Natural killer cell (primary cell): ENCODE results near the gene SAMD14. TPM values are rescaled to one million over a fixed set of nuclear protein-coding genes. Genes with fewer than 3 reads are reported as not detected.
A peak's percentile ranks its signal among the peaks of the same experiment; 100 is the strongest.

Experiments used
- ATAC-seq, 3 donors: fragments of 150-1000 bp in 2 of 3; fragments of 200-7000 bp in 1 of 3; cut with Tn5 transposase; 1 replicate in 1 of 3; 2 replicates in 2 of 3; pipeline ENCODE4 v1.10.0; 2021; ENCODE audit warnings: mild to moderate bottlenecking in 2 of 3, moderate library complexity in 2 of 3
- DNase-seq, 2 donors: peaks; one replicate each; pipeline versions ENCODE4 v3.0.0 to v3.0.0-alpha.2; 2013 to 2021; ENCODE audit warnings: mixed read lengths in 1 of 2
- H3K27ac ChIP-seq: one replicate; pipeline ENCODE4 v1.5.1; 2013; ENCODE audit warnings: mild to moderate bottlenecking, low read length
- H3K27me3 ChIP-seq: one replicate; pipeline ENCODE4 v1.6.1; 2013; ENCODE audit warnings: low read length; ENCODE audit not compliant: control insufficient read depth, insufficient read depth
- H3K36me3 ChIP-seq: one replicate; pipeline ENCODE4 v1.6.1; 2013; ENCODE audit warnings: low read length; ENCODE audit not compliant: control insufficient read depth, insufficient read depth
- H3K4me1 ChIP-seq: one replicate; pipeline ENCODE4 v1.6.1; 2013; ENCODE audit warnings: low read length; ENCODE audit not compliant: control insufficient read depth, insufficient read depth
- H3K4me3 ChIP-seq: one replicate; pipeline ENCODE4 v1.5.1; 2013; ENCODE audit warnings: low read length
- H3K9me3 ChIP-seq: one replicate; pipeline ENCODE4 v1.6.1; 2013; ENCODE audit warnings: low read length; ENCODE audit not compliant: control insufficient read depth, insufficient read depth
- H3K27ac Mint-ChIP-seq, 2 donors: one replicate each; pipeline ENCODE4 v1.8.0; 2022; ENCODE audit warnings: mild to moderate bottlenecking in 2 of 2, mixed read lengths in 2 of 2, moderate library complexity in 1 of 2
- H3K27me3 Mint-ChIP-seq, 2 donors: one replicate each; pipeline ENCODE4 v1.8.0; 2022; ENCODE audit warnings: low read depth in 2 of 2, mixed read lengths in 2 of 2
- H3K36me3 Mint-ChIP-seq: one replicate; pipeline ENCODE4 v1.8.0; 2022; ENCODE audit warnings: mixed read lengths
- H3K4me1 Mint-ChIP-seq, 2 donors: one replicate each; pipeline ENCODE4 v1.8.0; 2022; ENCODE audit warnings: mixed read lengths in 2 of 2
- H3K4me3 Mint-ChIP-seq: one replicate; pipeline ENCODE4 v1.8.0; 2022; ENCODE audit warnings: mild to moderate bottlenecking, moderate library complexity, mixed read lengths
- H3K9me3 Mint-ChIP-seq, 2 donors: one replicate each; pipeline ENCODE4 v1.8.0; 2022; ENCODE audit warnings: mixed read lengths in 2 of 2
- WGBS: methylation state at CpG from one replicate; pipeline ENCODE4 v1.1.7; 2013; ENCODE audit warnings: missing lambda C conversion rate; ENCODE audit not compliant: insufficient coverage; 5-methylcytosine and 5-hydroxymethylcytosine counted together
- intact Hi-C: fragments of 100-400 bp; cut with micrococcal nuclease; formaldehyde crosslinking; loops from one replicate; pipeline ENCODE4 v1.14.2; 2022
- total RNA-seq, 4 donors: library from RNA; stranded (reverse); fragments of 120-200 nt in 1 of 4; gene quantifications; one replicate each; pipeline versions ENCODE4 v1.2.3 to v1.2.4, GENCODE V29; 2013 to 2022
- TF ChIP-seq, protein P1 (sequence below): fragments of 200-600 bp; IDR thresholded peaks from one replicate; pipeline ENCODE4 v1.8.0; 2022; ENCODE audit warnings: antibody characterized with exemption

The SAMD14 gene
- total RNA-seq, 3 donors from 2014 or later (not counting 1 experiment from before 2014, with no cell fraction given): 1.1 to 2.1 (median 1.5) TPM

DNA sequence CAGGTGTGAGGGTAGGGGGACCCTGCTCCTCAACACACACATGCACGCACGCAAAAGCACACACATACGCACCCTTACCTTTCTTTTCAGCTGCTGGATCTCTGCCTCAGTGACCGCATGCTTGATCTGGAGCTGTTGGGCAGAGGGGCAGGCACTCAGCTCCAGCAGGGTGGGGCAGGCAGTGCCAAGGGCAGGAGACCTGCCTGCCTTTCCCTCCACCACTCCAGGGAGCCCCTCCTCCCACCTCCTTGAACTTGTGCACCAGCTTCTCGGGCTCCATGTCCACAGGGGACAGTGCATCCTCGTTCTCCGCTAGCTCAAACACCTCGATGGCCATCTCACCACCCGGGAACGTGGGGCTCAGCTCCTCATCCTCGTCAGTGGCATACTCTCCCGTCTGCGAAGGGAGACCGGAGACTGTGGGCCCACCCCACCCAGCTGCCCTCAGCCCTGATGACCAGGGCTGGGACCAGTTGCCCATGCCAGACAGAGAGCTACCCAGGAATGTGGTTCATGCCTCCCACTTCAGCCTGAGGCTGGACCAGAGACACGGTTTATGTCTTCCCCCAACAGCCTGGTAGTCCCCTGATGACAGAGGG, 9.3 kb upstream of the SAMD14 start:
- no peaks in the 10 kb centered on the region for H3K27me3 Mint-ChIP-seq
- 91% methylated on average over 15 of the region's 15 CpGs for WGBS
- intact Hi-C loops: no loop called here
- ATAC-seq: no peak
- TF ChIP-seq, protein P1, sequence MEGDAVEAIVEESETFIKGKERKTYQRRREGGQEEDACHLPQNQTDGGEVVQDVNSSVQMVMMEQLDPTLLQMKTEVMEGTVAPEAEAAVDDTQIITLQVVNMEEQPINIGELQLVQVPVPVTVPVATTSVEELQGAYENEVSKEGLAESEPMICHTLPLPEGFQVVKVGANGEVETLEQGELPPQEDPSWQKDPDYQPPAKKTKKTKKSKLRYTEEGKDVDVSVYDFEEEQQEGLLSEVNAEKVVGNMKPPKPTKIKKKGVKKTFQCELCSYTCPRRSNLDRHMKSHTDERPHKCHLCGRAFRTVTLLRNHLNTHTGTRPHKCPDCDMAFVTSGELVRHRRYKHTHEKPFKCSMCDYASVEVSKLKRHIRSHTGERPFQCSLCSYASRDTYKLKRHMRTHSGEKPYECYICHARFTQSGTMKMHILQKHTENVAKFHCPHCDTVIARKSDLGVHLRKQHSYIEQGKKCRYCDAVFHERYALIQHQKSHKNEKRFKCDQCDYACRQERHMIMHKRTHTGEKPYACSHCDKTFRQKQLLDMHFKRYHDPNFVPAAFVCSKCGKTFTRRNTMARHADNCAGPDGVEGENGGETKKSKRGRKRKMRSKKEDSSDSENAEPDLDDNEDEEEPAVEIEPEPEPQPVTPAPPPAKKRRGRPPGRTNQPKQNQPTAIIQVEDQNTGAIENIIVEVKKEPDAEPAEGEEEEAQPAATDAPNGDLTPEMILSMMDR: no peak
- Histone ChIP-seq H3K4me1 (peaks cover 51% of the 10 kb centered on the region), H3K4me3 (no peak overlapping the region), H3K36me3 (peaks cover 91% of the 10 kb centered on the region), H3K27ac (no peak overlapping the region), H3K27me3 (no peaks in the 10 kb centered on the region), H3K9me3 (no peaks in the 10 kb centered on the region)
- H3K4me3 Mint-ChIP-seq: no peak overlapping the region
- no peaks in the 10 kb centered on the region for H3K36me3 Mint-ChIP-seq
- no peak for DNase-seq
- H3K4me1 Mint-ChIP-seq: peaks cover 48 to 72% of the 10 kb centered on the region in 2 donors
- H3K27ac Mint-ChIP-seq: peak overlapping the region; percentile 81 to 84
- no peaks in the 10 kb centered on the region for H3K9me3 Mint-ChIP-seq

DNA sequence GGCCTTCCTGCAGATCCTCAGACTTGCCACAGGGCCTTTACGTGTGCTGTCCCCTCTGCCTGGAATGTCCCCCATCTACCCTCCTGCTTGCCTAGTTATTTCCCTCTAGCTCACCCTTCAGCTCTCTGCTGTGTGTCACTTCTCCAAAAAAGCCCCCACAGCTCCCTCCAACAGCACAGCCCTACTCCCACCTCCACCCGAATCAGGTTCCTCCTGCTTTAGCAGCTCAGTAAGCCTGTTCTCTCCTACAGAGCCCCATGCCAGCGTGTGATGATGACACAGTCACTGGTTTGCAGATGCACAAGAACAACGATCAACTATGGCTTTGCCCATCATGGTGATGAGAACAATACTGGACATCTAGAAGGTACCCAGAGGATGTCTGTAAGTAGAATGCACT, 7.1 kb upstream of the SAMD14 start:
- Mint-ChIP-seq H3K9me3 (no peaks in the 10 kb centered on the region), H3K36me3 (no peaks in the 10 kb centered on the region), H3K27me3 (no peaks in the 10 kb centered on the region), H3K4me3 (no peak overlapping the region), H3K27ac (peak overlapping the region in 1 of 2 donors; percentile 71), H3K4me1 (peaks cover 26 to 55% of the 10 kb centered on the region in 2 donors)
- intact Hi-C loops: no loop called here
- 96% methylated on average over 4 of the region's 4 CpGs for WGBS
- peaks cover 28% of the 10 kb centered on the region for H3K4me1 ChIP-seq
- ATAC-seq (no peak), DNase-seq (no peak)
- no peak overlapping the region for H3K27ac ChIP-seq
- no peaks in the 10 kb centered on the region for H3K9me3 ChIP-seq
- H3K27me3 ChIP-seq: no peaks in the 10 kb centered on the region
- no peak overlapping the region for H3K4me3 ChIP-seq
- TF ChIP-seq, protein P1: no peak
- H3K36me3 ChIP-seq: peaks cover 73% of the 10 kb centered on the region

DNA sequence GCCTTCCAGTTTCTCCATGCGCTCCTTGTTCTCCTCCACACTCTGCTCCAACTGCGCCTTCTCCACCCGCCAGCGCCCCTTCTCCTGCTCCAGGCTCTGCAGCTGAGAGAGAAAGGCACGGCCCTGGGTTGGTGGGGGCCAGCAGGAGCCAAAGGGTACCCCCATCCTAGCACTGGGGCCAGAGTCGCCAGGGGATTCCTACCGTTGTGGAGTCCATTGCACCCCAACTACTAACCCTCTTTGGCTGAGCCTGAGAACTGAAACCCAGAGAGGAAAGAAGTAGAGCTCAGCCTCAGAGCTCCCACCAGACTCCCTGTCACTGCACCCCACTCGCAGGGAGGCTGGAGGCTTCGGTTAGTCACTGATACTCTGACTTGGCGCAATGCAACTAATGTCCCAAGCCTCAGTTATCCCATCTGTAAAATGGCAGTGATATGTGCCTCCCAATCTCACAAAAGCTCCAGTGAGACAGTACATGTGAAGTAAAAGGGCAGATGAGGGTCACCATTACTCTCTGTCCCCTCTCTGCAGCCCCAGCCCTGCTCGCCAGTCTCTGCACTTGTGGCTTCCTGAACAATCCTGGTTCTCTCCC, 6.2 kb upstream of the SAMD14 start:
- TF ChIP-seq, protein P1: no peak
- Histone ChIP-seq H3K4me1 (peaks cover 20% of the 10 kb centered on the region), H3K27ac (no peak overlapping the region), H3K27me3 (no peaks in the 10 kb centered on the region), H3K9me3 (no peaks in the 10 kb centered on the region), H3K4me3 (no peak overlapping the region), H3K36me3 (peaks cover 69% of the 10 kb centered on the region)
- no peak for DNase-seq
- no peaks in the 10 kb centered on the region for H3K36me3 Mint-ChIP-seq
- no peak for ATAC-seq
- H3K4me1 Mint-ChIP-seq: peaks cover 23 to 55% of the 10 kb centered on the region in 2 donors
- WGBS: 98% methylated on average over 11 of the region's 11 CpGs
- no peak overlapping the region for H3K27ac Mint-ChIP-seq
- no peak overlapping the region for H3K4me3 Mint-ChIP-seq
- no peaks in the 10 kb centered on the region for H3K9me3 Mint-ChIP-seq
- intact Hi-C loops: no loop called here
- no peaks in the 10 kb centered on the region for H3K27me3 Mint-ChIP-seq
